Heart left ventricle (tissue), 13 donors: ENCODE data around the gene TMC4.
A peak's percentile ranks its signal among the peaks of the same experiment; 100 is the strongest.

Experiments
- CTCF ChIP-seq, 12 donors: fragments of 200-600 bp; sonication (generic) in 4 of 12; IDR thresholded peaks; one replicate each; pipeline versions ENCODE4 v1.5.0 to v1.8.0; 2018 to 2022; ENCODE audit warnings: antibody characterized with exemption in 12 of 12, mild to moderate bottlenecking in 5 of 12
- POLR2A ChIP-seq, 2 donors: fragments of 450-650 bp; IDR thresholded peaks; one replicate each; pipeline ENCODE4 v1.6.1; 2017; ENCODE audit warnings: antibody characterized with exemption in 2 of 2, mild to moderate bottlenecking in 2 of 2, moderate library complexity in 2 of 2
- donor health status: ischemic (EF 13 %, LVEDD 7.1; RV severe dilation, severe dysfunction).
- donor health status: DM: no; HTN: yes; CAD: no.
- donor health status: DM: no; HTN: no; CAD: no.
- donor health status: ischemic (EF 25% LVEDD 6.9; RV normal size, moderate dysfunction).
- donor health status: ischemic (EF 25% LVEDD 5.7; RV mildly dilated, moderate dysfunction).
- donor health status: ischemic (EF 35%, LVEDD 5.7; RV mildly dilated, moderate dysfunction).
- donor health status: nonischemic (EF 11% LVEDD 7.7; RV severe dilation, severe dysfunction).
- donor health status: DM: yes; HTN: yes; CAD: no.
- donor health status: PGD.
- donor health status: ischemic (EF 29% LVEDD 5.4; RV normal size, mild dysfunction).
- donor health status: nonischemic (EF 23%, LVEDD 6.1; RV moderate dilation, normal function).

DNA sequence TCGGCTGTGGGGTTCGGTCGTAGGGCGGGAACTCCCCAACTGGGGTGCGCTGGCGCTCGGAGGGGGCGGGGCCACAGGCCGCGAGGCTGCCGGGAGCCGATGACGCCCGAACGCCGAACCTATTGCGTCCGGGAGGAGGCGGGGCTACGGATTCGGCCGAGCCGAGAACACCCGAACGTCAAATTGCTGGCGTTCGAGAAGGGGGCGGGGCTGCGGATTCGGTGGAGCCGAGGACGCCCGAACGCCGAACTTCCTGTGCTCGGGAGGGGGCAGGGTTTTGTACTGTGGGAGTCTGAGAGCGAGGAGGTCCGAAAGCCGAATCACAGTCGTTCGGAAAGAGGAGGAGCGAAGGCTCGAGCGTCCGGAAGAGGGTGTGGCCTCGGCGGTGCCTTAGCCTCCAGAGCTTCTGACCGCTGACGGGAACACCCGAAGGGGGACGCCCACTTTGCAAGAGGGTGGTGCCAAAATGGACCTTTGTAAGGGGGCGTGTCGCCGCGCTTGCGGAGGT lies 17.6 kb upstream of the TMC4 start:
- TF ChIP-seq CTCF (IDR thresholded peaks at IDR 0.05): peak in 1 of 12 donors; percentile 7
- TF ChIP-seq POLR2A (IDR thresholded peaks at IDR 0.05): no peak
